WTC11 (cell line): ENCODE measurements around the gene TBC1D1. TPM values are rescaled to one million over a fixed set of nuclear protein-coding genes. Genes with fewer than 3 reads are reported as not detected.

Experiments
- ATAC-seq: fragments of 200-7000 bp; cut with Tn5 transposase; 2 replicates; pipeline ENCODE4 v1.10.0; 2021; ENCODE audit warnings: mild to moderate bottlenecking, moderate library complexity
- CTCF ChIA-PET: fragments of 300-600 bp; sonication (Branson Sonifier 250); formaldehyde crosslinking; loops from one replicate; lab custom pipeline; 2021; ENCODE audit warnings: antibody characterized with exemption; lab: Charles Lee
- POLR2A ChIA-PET: fragments of 350-600 bp; sonication (Branson Sonifier 250); formaldehyde crosslinking; loops from one replicate; lab custom pipeline; 2021; ENCODE audit warnings: antibody characterized with exemption; lab: Charles Lee
- DNase-seq: peaks from one replicate; pipeline ENCODE4 v3.0.0; 2021; ENCODE audit warnings: low spot score
- H3K27ac Mint-ChIP-seq: 2 replicates; pipeline ENCODE4 v1.8.0; 2021; ENCODE audit warnings: mixed read lengths
- H3K27me3 Mint-ChIP-seq: 2 replicates; pipeline ENCODE4 v1.8.0; 2021; ENCODE audit warnings: low read depth, mild to moderate bottlenecking, moderate library complexity, mixed read lengths
- H3K36me3 Mint-ChIP-seq: 2 replicates; pipeline ENCODE4 v1.8.0; 2021; ENCODE audit warnings: mixed read lengths
- H3K4me1 Mint-ChIP-seq: 2 replicates; pipeline ENCODE4 v1.8.0; 2022; ENCODE audit warnings: mixed read lengths
- H3K4me3 Mint-ChIP-seq: 2 replicates; pipeline ENCODE4 v1.8.0; 2021; ENCODE audit warnings: mild to moderate bottlenecking, moderate library complexity, mixed read lengths
- H3K9me3 Mint-ChIP-seq: 2 replicates; pipeline ENCODE4 v1.8.0; 2021; ENCODE audit warnings: mixed read lengths
- CREB1 ChIP-seq: sonication (generic); formaldehyde crosslinking; IDR thresholded peaks from 2 replicates; pipeline ENCODE4 v1.8.0; 2023; ENCODE audit warnings: mild to moderate bottlenecking, missing genetic modification reagents
- ETV6 ChIP-seq: sonication (generic); formaldehyde crosslinking; IDR thresholded peaks from 2 replicates; pipeline ENCODE4 v1.8.1; 2022; ENCODE audit warnings: mild to moderate bottlenecking, missing genetic modification reagents
- GRHL2 ChIP-seq: fragments of 250-450 bp; sonication (Bioruptor Pico); IDR thresholded peaks from 2 replicates; pipeline ENCODE4 v1.8.0; 2022; ENCODE audit warnings: mild to moderate bottlenecking, moderate library complexity; ENCODE audit not compliant: insufficient replicate concordance, severe bottlenecking
- OVOL2 ChIP-seq: fragments of 250-450 bp; sonication (Bioruptor Pico); IDR thresholded peaks from 2 replicates; pipeline ENCODE4 v1.9.0; 2021; ENCODE audit warnings: mild to moderate bottlenecking, borderline replicate concordance
- SMAD4 ChIP-seq: sonication (generic); formaldehyde crosslinking; IDR thresholded peaks from 2 replicates; pipeline ENCODE4 v1.8.0; 2022; ENCODE audit warnings: mild to moderate bottlenecking, missing genetic modification reagents
- ZNF219 ChIP-seq: sonication (generic); formaldehyde crosslinking; IDR thresholded peaks from 2 replicates; pipeline ENCODE4 v1.8.0; 2023; ENCODE audit warnings: missing genetic modification reagents, mild to moderate bottlenecking, borderline replicate concordance
- ZNF416 ChIP-seq: fragments of 250-450 bp; sonication (Bioruptor Pico); IDR thresholded peaks from 2 replicates; pipeline ENCODE4 v1.9.0; 2021; ENCODE audit warnings: mild to moderate bottlenecking, inconsistent platforms
- total RNA-seq: library from RNA; stranded (reverse); gene quantifications from 3 replicates; pipeline ENCODE4 v1.2.3, GENCODE V29; 2021
- TF ChIP-seq, protein P1 (sequence below): sonication (generic); formaldehyde crosslinking; IDR thresholded peaks from 2 replicates; pipeline ENCODE4 v1.8.1; 2023; ENCODE audit warnings: mild to moderate bottlenecking, missing genetic modification reagents, moderate library complexity
- TF ChIP-seq, protein P2 (sequence below): fragments of 200-600 bp; IDR thresholded peaks from 2 replicates; pipeline ENCODE4 v1.8.0; 2022; ENCODE audit warnings: antibody characterized with exemption
- TF ChIP-seq, protein P3 (sequence below): sonication (generic); formaldehyde crosslinking; IDR thresholded peaks from 2 replicates; pipeline ENCODE4 v1.8.0; 2022; ENCODE audit warnings: mild to moderate bottlenecking, missing genetic modification reagents
- TF ChIP-seq, protein P4 (sequence below): fragments of 250-450 bp; sonication (Bioruptor Pico); IDR thresholded peaks from 2 replicates; pipeline ENCODE4 v1.9.0; 2021; ENCODE audit warnings: mild to moderate bottlenecking
- TF ChIP-seq, protein P5 (sequence below): fragments of 250-450 bp; sonication (Bioruptor Pico); IDR thresholded peaks from 2 replicates; pipeline ENCODE4 v1.8.0; 2021; ENCODE audit warnings: mild to moderate bottlenecking
- TF ChIP-seq, protein P6 (sequence below): sonication (generic); formaldehyde crosslinking; IDR thresholded peaks from 2 replicates; pipeline ENCODE4 v1.8.0; 2022; ENCODE audit warnings: missing genetic modification reagents

TBC1D1 gene
- total RNA-seq, 1 experiment from 2014 or later: 134 TPM

DNA sequence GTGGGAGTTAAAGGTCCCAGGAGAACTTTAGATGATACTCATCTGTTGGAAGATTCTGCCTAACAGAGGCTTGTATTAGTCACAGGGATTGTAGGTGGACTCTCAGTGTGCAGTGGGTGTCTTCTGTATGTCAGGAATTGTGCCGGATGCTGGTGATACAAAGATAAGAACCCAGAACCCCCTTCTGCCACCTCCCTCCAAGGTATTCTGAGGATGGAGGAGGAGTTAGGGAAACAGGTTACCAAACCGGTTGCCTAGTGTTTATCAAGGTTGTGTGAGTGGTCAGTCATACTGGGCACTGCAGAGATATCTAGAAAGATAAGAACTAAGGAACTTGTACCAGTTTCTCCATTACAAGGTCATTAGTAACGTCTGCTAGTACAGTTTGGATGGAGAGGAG is 130.9 kb downstream of the TBC1D1 start (continued):
- TF ChIP-seq, protein P1, sequence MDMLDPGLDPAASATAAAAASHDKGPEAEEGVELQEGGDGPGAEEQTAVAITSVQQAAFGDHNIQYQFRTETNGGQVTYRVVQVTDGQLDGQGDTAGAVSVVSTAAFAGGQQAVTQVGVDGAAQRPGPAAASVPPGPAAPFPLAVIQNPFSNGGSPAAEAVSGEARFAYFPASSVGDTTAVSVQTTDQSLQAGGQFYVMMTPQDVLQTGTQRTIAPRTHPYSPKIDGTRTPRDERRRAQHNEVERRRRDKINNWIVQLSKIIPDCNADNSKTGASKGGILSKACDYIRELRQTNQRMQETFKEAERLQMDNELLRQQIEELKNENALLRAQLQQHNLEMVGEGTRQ: no peak

DNA sequence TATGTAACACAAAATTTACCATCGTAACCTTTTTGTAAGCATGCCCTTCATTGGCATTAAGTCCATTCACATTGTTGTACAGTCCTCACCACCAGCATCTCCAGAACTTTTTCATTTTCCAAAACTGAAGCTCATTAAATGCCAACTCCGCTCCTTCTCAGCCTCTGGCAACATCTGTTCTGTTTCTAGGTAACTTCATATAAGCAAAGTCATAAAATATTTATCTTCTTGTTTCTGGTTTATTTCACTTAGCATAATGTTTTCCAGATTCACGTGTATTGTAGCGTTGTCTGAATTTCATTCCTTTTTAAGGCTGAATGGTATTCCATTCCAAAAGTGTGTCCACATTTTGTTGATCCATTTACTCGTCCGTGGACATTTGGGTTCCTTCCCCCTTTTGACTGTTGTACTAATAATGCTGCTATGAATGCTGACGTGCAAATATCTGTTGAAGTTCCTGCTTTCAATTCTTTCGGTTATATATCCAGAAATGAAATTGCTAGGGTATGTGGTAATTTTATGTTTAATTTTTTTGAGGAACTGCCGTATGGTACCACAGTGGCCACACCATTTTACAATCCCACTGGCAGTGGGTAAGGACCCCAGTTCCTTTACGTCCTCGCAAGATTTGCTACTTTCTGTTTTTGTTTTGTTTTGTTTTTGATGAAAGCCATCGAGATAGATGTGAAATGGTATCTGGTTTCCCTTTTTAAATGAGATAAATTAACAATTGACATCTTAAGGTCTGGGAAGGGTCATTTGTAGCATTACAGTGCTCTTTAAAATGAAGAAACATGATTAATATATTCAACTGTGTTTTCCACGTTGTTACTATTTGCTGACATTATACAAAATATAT is 132.7 kb downstream of the TBC1D1 start:
- Mint-ChIP-seq H3K36me3 (peaks cover 50% of the 10 kb centered on the region), H3K9me3 (peaks cover 12% of the 10 kb centered on the region), H3K27ac (no peak overlapping the region), H3K4me1 (no peaks in the 10 kb centered on the region)
- ChIA-PET CTCF (no interaction called here), POLR2A (no interaction called here)
- ATAC-seq: no peak
- TF ChIP-seq, protein P2, sequence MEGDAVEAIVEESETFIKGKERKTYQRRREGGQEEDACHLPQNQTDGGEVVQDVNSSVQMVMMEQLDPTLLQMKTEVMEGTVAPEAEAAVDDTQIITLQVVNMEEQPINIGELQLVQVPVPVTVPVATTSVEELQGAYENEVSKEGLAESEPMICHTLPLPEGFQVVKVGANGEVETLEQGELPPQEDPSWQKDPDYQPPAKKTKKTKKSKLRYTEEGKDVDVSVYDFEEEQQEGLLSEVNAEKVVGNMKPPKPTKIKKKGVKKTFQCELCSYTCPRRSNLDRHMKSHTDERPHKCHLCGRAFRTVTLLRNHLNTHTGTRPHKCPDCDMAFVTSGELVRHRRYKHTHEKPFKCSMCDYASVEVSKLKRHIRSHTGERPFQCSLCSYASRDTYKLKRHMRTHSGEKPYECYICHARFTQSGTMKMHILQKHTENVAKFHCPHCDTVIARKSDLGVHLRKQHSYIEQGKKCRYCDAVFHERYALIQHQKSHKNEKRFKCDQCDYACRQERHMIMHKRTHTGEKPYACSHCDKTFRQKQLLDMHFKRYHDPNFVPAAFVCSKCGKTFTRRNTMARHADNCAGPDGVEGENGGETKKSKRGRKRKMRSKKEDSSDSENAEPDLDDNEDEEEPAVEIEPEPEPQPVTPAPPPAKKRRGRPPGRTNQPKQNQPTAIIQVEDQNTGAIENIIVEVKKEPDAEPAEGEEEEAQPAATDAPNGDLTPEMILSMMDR: no peak
- no peak for TF ChIP-seq ETV6 (CRISPR knock-in tag)
- TF ChIP-seq, protein P3, sequence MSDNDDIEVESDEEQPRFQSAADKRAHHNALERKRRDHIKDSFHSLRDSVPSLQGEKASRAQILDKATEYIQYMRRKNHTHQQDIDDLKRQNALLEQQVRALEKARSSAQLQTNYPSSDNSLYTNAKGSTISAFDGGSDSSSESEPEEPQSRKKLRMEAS (CRISPR knock-in tag): no peak
- no peak for TF ChIP-seq OVOL2
- no peak for TF ChIP-seq SMAD4
- no peak for TF ChIP-seq ZNF416 (CRISPR knock-in tag)
- TF ChIP-seq, protein P4, sequence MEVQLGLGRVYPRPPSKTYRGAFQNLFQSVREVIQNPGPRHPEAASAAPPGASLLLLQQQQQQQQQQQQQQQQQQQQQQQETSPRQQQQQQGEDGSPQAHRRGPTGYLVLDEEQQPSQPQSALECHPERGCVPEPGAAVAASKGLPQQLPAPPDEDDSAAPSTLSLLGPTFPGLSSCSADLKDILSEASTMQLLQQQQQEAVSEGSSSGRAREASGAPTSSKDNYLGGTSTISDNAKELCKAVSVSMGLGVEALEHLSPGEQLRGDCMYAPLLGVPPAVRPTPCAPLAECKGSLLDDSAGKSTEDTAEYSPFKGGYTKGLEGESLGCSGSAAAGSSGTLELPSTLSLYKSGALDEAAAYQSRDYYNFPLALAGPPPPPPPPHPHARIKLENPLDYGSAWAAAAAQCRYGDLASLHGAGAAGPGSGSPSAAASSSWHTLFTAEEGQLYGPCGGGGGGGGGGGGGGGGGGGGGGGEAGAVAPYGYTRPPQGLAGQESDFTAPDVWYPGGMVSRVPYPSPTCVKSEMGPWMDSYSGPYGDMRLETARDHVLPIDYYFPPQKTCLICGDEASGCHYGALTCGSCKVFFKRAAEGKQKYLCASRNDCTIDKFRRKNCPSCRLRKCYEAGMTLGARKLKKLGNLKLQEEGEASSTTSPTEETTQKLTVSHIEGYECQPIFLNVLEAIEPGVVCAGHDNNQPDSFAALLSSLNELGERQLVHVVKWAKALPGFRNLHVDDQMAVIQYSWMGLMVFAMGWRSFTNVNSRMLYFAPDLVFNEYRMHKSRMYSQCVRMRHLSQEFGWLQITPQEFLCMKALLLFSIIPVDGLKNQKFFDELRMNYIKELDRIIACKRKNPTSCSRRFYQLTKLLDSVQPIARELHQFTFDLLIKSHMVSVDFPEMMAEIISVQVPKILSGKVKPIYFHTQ (CRISPR knock-in tag): no peak
- TF ChIP-seq CREB1 (CRISPR knock-in tag): no peak
- TF ChIP-seq, protein P5, sequence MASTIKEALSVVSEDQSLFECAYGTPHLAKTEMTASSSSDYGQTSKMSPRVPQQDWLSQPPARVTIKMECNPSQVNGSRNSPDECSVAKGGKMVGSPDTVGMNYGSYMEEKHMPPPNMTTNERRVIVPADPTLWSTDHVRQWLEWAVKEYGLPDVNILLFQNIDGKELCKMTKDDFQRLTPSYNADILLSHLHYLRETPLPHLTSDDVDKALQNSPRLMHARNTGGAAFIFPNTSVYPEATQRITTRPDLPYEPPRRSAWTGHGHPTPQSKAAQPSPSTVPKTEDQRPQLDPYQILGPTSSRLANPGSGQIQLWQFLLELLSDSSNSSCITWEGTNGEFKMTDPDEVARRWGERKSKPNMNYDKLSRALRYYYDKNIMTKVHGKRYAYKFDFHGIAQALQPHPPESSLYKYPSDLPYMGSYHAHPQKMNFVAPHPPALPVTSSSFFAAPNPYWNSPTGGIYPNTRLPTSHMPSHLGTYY: no peak
- no peak for TF ChIP-seq ZNF219 (CRISPR knock-in tag)
- TF ChIP-seq GRHL2 (CRISPR knock-in tag): no peak
- TF ChIP-seq, protein P6, sequence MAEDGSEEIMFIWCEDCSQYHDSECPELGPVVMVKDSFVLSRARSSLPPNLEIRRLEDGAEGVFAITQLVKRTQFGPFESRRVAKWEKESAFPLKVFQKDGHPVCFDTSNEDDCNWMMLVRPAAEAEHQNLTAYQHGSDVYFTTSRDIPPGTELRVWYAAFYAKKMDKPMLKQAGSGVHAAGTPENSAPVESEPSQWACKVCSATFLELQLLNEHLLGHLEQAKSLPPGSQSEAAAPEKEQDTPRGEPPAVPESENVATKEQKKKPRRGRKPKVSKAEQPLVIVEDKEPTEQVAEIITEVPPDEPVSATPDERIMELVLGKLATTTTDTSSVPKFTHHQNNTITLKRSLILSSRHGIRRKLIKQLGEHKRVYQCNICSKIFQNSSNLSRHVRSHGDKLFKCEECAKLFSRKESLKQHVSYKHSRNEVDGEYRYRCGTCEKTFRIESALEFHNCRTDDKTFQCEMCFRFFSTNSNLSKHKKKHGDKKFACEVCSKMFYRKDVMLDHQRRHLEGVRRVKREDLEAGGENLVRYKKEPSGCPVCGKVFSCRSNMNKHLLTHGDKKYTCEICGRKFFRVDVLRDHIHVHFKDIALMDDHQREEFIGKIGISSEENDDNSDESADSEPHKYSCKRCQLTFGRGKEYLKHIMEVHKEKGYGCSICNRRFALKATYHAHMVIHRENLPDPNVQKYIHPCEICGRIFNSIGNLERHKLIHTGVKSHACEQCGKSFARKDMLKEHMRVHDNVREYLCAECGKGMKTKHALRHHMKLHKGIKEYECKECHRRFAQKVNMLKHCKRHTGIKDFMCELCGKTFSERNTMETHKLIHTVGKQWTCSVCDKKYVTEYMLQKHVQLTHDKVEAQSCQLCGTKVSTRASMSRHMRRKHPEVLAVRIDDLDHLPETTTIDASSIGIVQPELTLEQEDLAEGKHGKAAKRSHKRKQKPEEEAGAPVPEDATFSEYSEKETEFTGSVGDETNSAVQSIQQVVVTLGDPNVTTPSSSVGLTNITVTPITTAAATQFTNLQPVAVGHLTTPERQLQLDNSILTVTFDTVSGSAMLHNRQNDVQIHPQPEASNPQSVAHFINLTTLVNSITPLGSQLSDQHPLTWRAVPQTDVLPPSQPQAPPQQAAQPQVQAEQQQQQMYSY (CRISPR knock-in tag): no peak
- TF ChIP-seq, all 79 proteins: peak for 0
- H3K27me3 Mint-ChIP-seq: no peaks in the 10 kb centered on the region
- DNase-seq: no peak
- no peak overlapping the region for H3K4me3 Mint-ChIP-seq
